Fibroblast of pulmonary artery (primary cell): ENCODE measurements around the gene ZNF524.
A peak's percentile ranks its signal among the peaks of the same experiment; 100 is the strongest.

ENCODE experiments used
- DNase-seq: peaks from one replicate; pipeline ENCODE4 v3.0.0-alpha.2; 2010; ENCODE audit warnings: low read depth
- H3K4me3 ChIP-seq: replicated peaks from 2 replicates; pipeline ENCODE4 v1.5.1; 2011; ENCODE audit warnings: low read depth, mild to moderate bottlenecking, control low read depth, low read length, moderate library complexity
- TF ChIP-seq, protein P1 (sequence below): IDR thresholded peaks from 2 replicates; pipeline ENCODE4 v1.5.1; 2011; ENCODE audit warnings: mild to moderate bottlenecking, control low read depth, low read length, inconsistent platforms; ENCODE audit errors: missing control alignments

ZNF524 gene

DNA sequence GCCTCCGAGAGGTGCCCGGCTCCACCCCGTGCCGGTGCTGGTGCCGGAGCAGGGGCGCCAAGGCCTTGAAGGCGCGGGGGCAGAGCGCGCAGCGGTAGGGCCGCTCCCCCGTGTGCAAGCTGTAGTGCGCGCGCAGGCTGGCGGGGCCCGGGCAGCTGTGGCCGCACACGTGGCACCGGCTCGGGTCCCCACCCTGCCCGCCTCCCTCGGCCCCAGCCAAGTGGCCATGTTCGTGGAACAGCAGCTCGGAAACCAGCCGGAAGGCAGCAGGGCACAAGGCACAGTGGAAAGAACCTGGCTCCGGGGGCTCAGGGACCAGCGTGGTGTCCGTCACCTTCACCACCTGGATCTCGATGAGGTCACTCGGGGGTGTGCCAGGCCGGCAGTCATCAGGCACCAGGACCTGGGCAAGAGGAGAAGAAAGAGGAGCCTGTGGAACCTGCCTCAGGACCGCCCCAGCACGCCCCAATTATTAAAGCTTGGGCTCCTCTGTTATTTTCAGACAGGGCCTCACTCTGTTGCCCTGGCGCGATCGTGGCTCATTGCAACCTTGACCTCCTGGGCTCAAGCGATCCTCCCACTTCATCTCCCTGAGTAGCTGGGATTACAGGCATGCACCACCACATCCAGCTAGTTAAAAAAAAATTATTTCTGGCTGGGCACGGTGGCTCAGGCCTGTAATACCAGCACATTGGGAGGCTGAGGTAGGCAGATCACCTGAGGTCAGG, 22.3 kb downstream of the ZNF524 start:
- TF ChIP-seq, protein P1, sequence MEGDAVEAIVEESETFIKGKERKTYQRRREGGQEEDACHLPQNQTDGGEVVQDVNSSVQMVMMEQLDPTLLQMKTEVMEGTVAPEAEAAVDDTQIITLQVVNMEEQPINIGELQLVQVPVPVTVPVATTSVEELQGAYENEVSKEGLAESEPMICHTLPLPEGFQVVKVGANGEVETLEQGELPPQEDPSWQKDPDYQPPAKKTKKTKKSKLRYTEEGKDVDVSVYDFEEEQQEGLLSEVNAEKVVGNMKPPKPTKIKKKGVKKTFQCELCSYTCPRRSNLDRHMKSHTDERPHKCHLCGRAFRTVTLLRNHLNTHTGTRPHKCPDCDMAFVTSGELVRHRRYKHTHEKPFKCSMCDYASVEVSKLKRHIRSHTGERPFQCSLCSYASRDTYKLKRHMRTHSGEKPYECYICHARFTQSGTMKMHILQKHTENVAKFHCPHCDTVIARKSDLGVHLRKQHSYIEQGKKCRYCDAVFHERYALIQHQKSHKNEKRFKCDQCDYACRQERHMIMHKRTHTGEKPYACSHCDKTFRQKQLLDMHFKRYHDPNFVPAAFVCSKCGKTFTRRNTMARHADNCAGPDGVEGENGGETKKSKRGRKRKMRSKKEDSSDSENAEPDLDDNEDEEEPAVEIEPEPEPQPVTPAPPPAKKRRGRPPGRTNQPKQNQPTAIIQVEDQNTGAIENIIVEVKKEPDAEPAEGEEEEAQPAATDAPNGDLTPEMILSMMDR, result no peak
- DNase-seq, result no peak

DNA sequence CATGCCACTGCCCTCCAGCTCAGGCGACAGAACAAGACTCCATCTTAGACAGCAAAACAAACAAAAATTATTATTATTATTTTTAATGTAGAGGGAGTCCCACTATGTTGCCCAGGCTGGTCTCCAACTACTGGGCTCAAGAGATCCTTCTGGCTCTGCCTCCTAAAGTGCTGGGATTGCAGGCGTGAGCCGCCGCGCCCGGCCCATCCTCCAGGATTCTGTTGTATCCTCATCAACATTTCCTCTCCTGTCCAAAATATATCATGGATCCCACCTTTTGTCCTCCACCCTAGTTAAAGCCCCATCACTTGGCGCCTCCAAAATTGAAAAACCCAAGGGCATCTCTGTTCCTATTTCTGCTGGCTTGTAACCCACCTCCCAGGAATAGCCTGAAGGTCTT, 23.0 kb downstream of the ZNF524 start:
- TF ChIP-seq, protein P1, result no peak

More for the DNA sequence above, 22.3 kb downstream of the ZNF524 start:
- no peak overlapping the region for H3K4me3 ChIP-seq

DNA sequence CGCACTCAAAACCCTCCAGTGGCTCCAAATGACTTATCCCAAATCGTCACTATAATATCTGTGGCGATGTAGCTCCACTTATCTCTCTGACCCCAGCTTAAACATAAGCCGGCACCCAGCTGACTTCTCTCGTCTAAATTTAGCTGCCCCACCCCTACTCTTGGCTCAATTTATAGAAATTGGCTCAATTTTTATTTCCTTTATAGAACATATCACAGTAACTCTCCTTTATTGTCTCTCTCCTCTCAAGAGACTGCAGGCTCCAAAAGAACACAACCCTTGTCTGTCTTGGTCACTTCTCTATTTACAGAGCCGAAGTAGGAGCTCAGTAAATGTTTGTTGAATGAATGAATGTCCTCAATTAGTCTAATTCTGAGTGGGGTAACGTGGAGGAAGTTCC, 23.5 kb downstream of the ZNF524 start:
- H3K4me3 ChIP-seq, result peak overlapping the region; percentile 69
- TF ChIP-seq, protein P1, result no peak

More for the DNA sequence above, 23.0 kb downstream of the ZNF524 start:
- H3K4me3 ChIP-seq, result no peak overlapping the region
- DNase-seq, result no peak

DNA sequence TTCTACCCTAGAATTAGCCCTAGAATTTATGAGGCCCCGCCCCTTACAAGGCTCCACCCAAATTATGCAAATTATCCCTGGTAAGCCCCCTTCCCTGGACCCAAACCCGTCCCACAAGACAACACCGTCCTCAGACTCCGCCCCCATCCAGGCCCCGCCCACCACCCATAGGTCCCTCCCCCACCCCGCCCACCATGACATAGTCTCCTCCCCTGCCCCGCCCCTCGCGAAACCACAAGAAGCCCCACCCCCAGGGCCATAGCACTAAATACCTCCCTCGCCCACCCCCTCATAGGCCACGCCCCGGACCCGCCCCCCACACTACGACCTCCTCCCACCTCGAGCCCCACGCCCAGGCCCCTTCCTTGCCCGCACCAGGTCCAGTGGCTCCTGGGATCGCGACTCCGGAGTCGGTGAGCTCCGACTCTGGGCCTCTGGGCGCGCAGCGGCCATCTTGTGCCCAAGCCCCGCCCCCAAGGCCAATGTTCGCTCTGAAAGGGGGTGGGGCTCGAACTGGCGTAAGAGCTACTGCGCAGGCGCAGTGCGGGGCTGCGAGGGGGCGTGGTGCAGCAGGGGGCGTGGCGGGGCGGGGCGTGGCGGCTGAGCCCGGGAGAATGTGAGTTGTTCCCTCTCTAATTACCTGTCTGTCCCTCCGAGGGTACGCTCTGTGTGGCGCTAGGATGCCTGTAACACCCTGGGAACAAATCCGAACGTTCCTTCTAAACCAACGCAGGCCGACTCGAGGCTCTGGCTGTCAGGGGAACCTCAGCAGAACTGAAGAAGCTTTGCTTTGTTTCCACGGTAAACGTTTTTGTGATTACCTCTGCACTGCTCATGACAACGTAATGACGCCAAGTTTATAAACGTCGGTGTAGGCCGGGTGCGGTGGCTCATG, 24.3 kb downstream of the ZNF524 start, which contains the start of gene ZNF784:
Gene ZNF784, minus strand, starts transcription at position 458 of the 895 bp plus-strand sequence. Its CDS starts 5 bp downstream, at position 453.
- DNase-seq, result peak; percentile 95
- peak within 1 kb of the TSS; percentile 69 for H3K4me3 ChIP-seq
- TF ChIP-seq, protein P1, result no peak

More for the DNA sequence above, 23.5 kb downstream of the ZNF524 start:
- DNase-seq, result no peak

DNA sequence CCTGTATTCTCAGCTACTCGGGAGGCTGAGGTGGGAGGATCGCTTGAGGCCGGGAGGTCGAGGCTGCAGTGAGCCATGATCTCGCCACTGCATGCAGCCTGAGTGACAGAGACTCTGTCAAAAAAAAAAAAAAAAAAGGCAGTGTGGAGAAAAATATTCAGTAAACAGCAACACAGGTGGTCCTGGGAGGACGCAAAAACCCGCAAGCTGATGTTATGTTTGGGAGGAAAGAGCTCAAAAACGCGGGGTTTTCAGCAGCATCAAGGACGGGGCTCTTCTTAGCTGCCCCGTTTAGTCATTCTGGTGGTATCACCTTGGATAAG, 24.9 kb downstream of the ZNF524 start:
- TF ChIP-seq, protein P1, result no peak
- peak overlapping the region; percentile 69 for H3K4me3 ChIP-seq
- DNase-seq, result no peak

DNA sequence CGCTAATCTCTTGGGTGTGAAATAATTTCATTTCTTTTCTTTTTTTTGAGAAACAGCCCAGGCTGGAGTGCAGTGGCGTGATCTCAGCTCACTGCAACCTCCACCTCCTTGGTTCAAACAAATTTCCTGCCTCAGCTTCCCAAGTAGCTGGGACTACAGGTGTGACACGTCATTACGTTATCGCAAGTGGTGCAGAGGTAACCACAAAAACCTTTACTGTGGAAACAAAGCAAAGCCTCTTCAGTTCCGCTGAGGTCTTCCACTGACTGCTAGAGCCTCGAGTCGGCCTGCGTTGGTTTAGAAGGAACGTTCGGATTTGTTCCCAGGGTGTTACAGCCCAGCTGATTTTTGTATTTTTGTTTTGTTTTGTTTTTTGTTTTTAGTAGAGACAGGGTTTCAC, 26.3 kb downstream of the ZNF524 start:
- TF ChIP-seq, protein P1, result no peak
- no peak for DNase-seq
- no peak overlapping the region for H3K4me3 ChIP-seq
